ENCODE measurements around the gene NFE2L2. TPM values are rescaled to one million over a fixed set of nuclear protein-coding genes. Genes with fewer than 3 reads are reported as not detected.
A peak's percentile ranks its signal among the peaks of the same experiment; 100 is the strongest.
"Not testable (repeated sequence)": the region's sequence is repeated elsewhere in the genome, so short reads cannot be mapped to it uniquely, and the experiment has no call there.

NFE2L2 gene
- total RNA-seq, 1 experiment from 2014 or later: 108 TPM

DNA sequence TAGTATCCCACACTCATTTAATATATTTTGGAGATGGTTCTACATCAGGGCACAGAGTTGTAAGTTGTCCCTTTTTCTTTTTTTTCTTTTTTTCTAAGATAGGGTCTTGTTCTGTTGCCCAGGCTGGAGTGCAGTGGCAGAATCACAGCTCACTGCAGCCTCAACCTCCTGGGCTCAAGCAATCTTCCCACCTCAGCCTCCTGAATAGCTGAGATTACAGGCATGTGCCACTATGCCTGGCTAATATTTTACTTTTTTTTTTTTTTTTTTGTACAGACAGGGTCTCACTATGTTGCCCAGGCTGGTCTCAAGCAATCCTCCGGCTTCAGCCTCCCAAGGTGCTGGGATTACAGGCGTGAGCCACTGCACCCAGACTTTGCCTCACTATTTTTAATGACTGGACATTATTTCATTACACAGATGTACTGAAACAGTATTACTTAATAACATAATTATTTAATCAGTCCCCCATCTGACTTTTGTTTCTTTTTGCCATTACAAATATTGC is 17.9 kb downstream of the NFE2L2 start:
- DNase-seq (ENCODE audit: low read depth); in situ Hi-C loops (cut with HindIII; ENCODE audit: low pct_unique_long_range_greater_than_20kb, low sequenced_read_pairs): not testable (repeated sequence)

GRCh38 chr2:177246000-177246399 is 18.5 kb downstream of the NFE2L2 start:
- in situ Hi-C loops (cut with HindIII; ENCODE audit: low pct_unique_long_range_greater_than_20kb, low sequenced_read_pairs): no loop called here

GRCh38 chr2:177245010-177245422 is 19.5 kb downstream of the NFE2L2 start:
- DNase-seq (ENCODE audit: low read depth): peak; percentile 89
- in situ Hi-C loops (cut with HindIII; ENCODE audit: low pct_unique_long_range_greater_than_20kb, low sequenced_read_pairs): no loop called here

More at GRCh38 chr2:177246000-177246399, 18.5 kb downstream of the NFE2L2 start:
- DNase-seq (ENCODE audit: low read depth): no peak

DNA sequence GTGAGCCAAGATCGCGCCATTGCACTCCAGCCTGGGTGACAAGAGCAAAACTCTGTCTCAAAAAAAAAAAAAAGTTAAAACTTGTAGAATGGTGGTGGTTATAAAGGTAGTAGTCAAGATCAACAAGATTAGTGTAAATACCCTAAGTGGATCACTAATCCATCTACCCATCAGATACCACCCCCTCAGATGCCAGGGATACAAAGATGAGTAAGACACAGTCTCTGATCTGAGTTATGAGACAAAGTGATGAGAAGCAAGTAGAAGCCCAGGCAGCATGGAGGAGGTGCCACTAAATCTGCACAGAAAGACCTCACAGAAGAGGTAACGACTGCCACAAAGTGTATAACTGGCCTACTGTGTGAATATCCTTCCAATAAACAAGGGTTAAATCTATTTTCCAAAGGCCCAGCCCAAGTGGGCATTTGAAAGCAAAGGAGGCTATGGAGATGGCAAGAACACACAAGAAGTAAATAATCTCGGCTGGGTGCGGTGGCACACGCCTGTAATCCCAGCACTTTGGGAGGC is 20.2 kb downstream of the NFE2L2 start:
- DNase-seq (ENCODE audit: low read depth): no peak
- in situ Hi-C loops (cut with HindIII; ENCODE audit: low pct_unique_long_range_greater_than_20kb, low sequenced_read_pairs): no loop called here

- peak; percentile 48 for DNase-seq (ENCODE audit: low read depth)
- in situ Hi-C loops (cut with HindIII; ENCODE audit: low pct_unique_long_range_greater_than_20kb, low sequenced_read_pairs): no loop called here
Measured at GRCh38 chr2:177243476-177243875, 21.1 kb downstream of the NFE2L2 start.

DNA sequence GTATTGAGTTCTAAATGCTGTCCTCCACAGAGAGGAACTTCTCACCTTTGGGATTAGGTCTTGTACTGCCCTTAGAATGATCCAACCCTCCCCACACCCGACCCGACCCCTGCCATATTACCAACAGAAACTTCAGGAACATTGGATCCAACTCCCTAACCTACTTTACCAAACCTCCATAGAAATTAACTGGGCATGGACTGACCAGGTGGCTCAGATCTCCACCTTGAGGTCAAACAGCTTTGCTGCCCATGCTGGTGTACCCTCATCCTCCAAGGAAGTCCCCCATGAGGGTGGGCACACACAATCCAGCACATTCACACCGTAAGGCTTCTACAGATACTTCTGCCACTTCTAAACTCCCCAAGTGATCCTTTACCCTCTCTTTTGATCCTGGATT is 21.5 kb downstream of the NFE2L2 start:
- in situ Hi-C loops (cut with HindIII; ENCODE audit: low pct_unique_long_range_greater_than_20kb, low sequenced_read_pairs): no loop called here
- DNase-seq (ENCODE audit: low read depth): no peak

DNA sequence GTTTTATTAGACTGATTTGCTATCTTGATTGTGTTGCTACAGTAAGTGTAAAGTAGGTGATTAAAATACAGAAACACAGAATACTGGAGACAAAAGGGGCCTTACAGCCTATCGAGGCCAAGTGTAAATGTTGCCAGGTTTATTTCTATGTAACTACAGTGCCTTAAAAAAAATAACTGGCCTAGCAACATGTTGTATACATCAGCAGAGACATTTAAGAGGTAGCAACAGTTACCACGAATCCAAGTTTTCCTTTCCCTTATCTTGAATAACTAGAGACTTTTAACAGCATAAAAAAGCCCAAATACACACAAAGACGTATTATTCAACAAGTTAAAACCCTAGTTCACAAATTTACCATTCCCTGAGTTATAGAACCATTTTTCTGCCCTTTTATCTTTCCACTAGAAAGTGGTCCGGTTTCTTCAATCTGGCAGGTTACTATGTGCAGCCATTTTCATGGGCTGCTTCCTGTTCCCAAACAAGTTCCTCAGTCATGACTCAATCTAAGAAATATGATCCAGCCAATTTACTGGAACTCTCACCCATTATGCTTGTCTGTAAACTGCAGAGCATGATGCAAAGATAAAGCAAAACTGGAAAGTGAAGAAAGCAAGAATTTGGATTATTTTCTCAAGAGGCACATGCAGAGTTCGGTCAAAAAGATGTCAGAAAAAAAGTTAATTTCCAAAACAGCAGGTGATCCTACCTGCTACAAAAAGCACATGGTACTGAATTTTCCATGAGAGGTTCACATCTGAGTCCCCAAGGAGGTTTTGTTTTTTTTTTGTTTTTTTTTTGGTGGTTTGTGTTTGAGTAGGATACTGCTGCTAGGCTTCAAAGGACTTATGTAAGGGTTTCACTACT is 22.2 kb downstream of the NFE2L2 start:
- peak; percentile 79 for DNase-seq (ENCODE audit: low read depth)
- in situ Hi-C loops (cut with HindIII; ENCODE audit: low pct_unique_long_range_greater_than_20kb, low sequenced_read_pairs): no loop called here

DNA sequence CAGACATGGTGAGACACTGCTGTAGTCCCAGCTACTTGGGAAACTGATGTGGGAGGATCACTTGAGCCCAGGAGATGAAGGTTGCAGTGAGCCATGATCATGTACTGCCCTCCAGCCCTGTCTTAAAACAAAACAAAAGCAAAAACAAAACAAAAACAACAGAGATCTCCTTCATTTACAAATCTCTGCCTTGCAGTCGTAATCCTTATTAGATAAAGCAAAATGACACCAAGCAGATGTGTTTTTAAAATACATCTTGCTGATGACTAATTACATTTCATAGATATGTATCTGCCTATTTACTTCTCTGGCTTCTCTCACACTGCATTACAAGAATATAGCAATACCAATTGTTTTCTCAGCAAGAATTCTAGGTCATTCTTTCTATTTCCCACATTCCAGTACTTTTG is 22.8 kb downstream of the NFE2L2 start:
- no peak for DNase-seq (ENCODE audit: low read depth)
- in situ Hi-C loops (cut with HindIII; ENCODE audit: low pct_unique_long_range_greater_than_20kb, low sequenced_read_pairs): no loop called here

DNA sequence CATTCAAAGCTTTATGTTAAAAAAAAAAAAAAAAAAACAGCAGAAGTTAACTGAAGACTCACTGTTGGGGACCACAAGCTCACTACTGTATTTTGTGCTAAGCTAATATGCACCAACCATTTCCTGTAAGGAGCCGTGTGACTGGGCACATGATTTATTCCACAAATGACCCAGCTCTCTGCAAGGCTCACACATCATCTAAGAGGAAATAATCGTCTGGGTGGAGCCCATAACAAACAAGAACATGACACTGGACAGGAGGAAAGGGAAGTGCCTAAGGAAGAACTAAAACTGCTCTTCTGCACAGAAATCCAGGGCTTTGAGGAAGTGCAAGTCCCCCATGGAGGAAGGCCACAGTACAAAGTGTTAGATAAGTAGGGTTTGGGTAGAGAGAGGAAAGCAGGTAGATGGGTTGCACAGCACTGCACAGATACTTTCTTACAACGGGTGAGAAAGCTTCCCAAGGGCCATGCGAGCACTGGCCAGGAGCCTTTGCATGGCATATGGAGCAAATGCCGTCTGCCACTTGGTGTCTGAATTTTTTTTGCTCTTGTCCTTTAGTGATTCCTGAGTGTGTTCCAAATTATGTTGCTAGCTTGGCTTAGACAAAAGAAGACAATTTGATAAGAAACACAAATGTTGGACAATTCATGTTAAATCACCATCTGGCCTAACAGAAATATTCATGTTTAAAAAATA is 24.4 kb downstream of the NFE2L2 start:
- DNase-seq (ENCODE audit: low read depth): peak; percentile 65
- in situ Hi-C loops (cut with HindIII; ENCODE audit: low pct_unique_long_range_greater_than_20kb, low sequenced_read_pairs): no loop called here

- no peak for DNase-seq (ENCODE audit: low read depth)
- in situ Hi-C loops (cut with HindIII; ENCODE audit: low pct_unique_long_range_greater_than_20kb, low sequenced_read_pairs): no loop called here
Measured at GRCh38 chr2:177239053-177239452, 25.5 kb downstream of the NFE2L2 start.

GRCh38 chr2:177237932-177238331 is 26.6 kb downstream of the NFE2L2 start:
- DNase-seq (ENCODE audit: low read depth): no peak
- in situ Hi-C loops (cut with HindIII; ENCODE audit: low pct_unique_long_range_greater_than_20kb, low sequenced_read_pairs): no loop called here

GRCh38 chr2:177235855-177236437 is 28.6 kb downstream of the NFE2L2 start:
- no peak for DNase-seq (ENCODE audit: low read depth)
- in situ Hi-C loops (cut with HindIII; ENCODE audit: low pct_unique_long_range_greater_than_20kb, low sequenced_read_pairs): no loop called here

- in situ Hi-C loops (cut with HindIII; ENCODE audit: low pct_unique_long_range_greater_than_20kb, low sequenced_read_pairs): no loop called here
Measured at GRCh38 chr2:177234267-177234666, 30.3 kb downstream of the NFE2L2 start.

DNA sequence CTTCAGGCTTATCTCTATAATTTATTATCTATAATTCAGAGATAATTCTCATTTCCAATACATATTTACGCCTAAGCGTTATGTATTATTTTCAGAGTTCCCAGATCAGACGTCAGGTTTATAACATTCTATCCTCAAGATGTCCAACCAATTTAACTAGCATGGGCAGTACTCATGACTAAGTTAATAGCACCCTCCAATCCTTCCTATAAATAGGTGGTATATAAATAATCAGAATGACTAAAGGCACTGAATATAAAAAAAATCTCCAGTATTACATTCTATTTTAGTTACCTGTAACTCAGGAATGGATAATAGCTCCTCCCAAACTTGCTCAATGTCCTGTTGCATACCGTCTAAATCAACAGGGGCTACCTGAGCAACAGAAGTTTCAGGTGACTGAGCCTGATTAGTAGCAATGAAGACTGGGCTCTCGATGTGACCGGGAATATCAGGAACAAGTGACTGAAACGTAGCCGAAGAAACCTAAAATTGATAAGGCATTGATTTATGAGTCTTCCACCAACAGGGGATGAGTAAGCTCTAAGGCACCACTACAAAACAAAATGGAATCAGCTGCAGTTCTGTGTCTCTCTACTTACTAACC is 32.3 kb downstream of the NFE2L2 start:
- in situ Hi-C loops (cut with HindIII; ENCODE audit: low pct_unique_long_range_greater_than_20kb, low sequenced_read_pairs): no loop called here
- no peak for DNase-seq (ENCODE audit: low read depth)

More at GRCh38 chr2:177234267-177234666, 30.3 kb downstream of the NFE2L2 start:
- DNase-seq (ENCODE audit: low read depth): no peak

GRCh38 chr2:177231270-177231669 is 33.3 kb downstream of the NFE2L2 start:
- DNase-seq (ENCODE audit: low read depth): no peak
- in situ Hi-C loops (cut with HindIII; ENCODE audit: low pct_unique_long_range_greater_than_20kb, low sequenced_read_pairs): no loop called here

GRCh38 chr2:177229442-177230242 is 34.9 kb downstream of the NFE2L2 start:
- no peak for DNase-seq (ENCODE audit: low read depth)
- in situ Hi-C loops (cut with HindIII; ENCODE audit: low pct_unique_long_range_greater_than_20kb, low sequenced_read_pairs): no loop called here

- DNase-seq (ENCODE audit: low read depth): no peak
- in situ Hi-C loops (cut with HindIII; ENCODE audit: low pct_unique_long_range_greater_than_20kb, low sequenced_read_pairs): no loop called here
Measured at GRCh38 chr2:177225965-177226360, 38.6 kb downstream of the NFE2L2 start.
